H1 (cell line): ENCODE measurements around the gene LPP. TPM values are rescaled to one million over a fixed set of nuclear protein-coding genes. Genes with fewer than 3 reads are reported as not detected.

Source experiments
- CBX8 ChIP-seq: fragments of 300-800, 300-1000 bp; sonication (generic); IDR thresholded peaks from 2 replicates; pipeline ENCODE4 v1.7.1; 2016; ENCODE audit warnings: low read depth, low read length, borderline replicate concordance
- FOSL1 ChIP-seq: IDR thresholded peaks from 2 replicates; pipeline ENCODE4 v1.6.1; 2011; ENCODE audit warnings: mild to moderate bottlenecking, low read depth, low read length, moderate library complexity; ENCODE audit not compliant: insufficient read depth
- JUND ChIP-seq: IDR thresholded peaks from 2 replicates; pipeline ENCODE4 v1.6.1; 2011; ENCODE audit warnings: mild to moderate bottlenecking, improper control_type of control experiment, low read length
- RBBP5 ChIP-seq: IDR thresholded peaks from 2 replicates; pipeline ENCODE4 v1.7.1; 2012; ENCODE audit warnings: low read depth, mild to moderate bottlenecking, inconsistent platforms, low read length, moderate library complexity, borderline replicate concordance
- SAP30 ChIP-seq: fragments of 300-600 bp; sonication (generic); IDR thresholded peaks from 2 replicates; pipeline ENCODE4 v1.7.1; 2012; ENCODE audit warnings: low read length, moderate library complexity, mild to moderate bottlenecking, inconsistent platforms; ENCODE audit not compliant: insufficient read depth, insufficient replicate concordance
- YY1 ChIP-seq: IDR thresholded peaks from 2 replicates; pipeline ENCODE4 v1.6.1; 2011; ENCODE audit warnings: low read depth, mild to moderate bottlenecking, low read length
- polyA plus RNA-seq, 7 experiments: library from polyadenylated mRNA; depleted of rRNA in 3 of 7; stranded (reverse) in 5 of 7; unstranded in 2 of 7; fragments of >200 nt in 5 of 7; fragments of 200-250 nt in 2 of 7; gene quantifications; 1 replicate in 5 of 7; 2 replicates in 1 of 7; 4 replicates in 1 of 7; pipeline versions ENCODE4 v1.2.1 to v1.2.3, GENCODE V29; 2011 to 2013; ENCODE audit warnings: missing spikeins in 2 of 7, mixed read lengths in 2 of 7
- total RNA-seq: library from RNA; stranded (reverse); fragmentation: NEBNext Ultra II Directional; extraction: Animal tissue kit (Norgen Biotek cat#: 25700); gene quantifications from 2 replicates; pipeline ENCODE4 v1.2.1, GENCODE V29; 2021
- TF ChIP-seq, protein P1 (sequence below): fragments of 300-600 bp; sonication (generic); IDR thresholded peaks from 2 replicates; pipeline ENCODE4 v1.7.1; 2012; ENCODE audit warnings: low read length, moderate library complexity, mild to moderate bottlenecking, inconsistent platforms; ENCODE audit not compliant: insufficient replicate concordance
- TF ChIP-seq, protein P2 (sequence below): IDR thresholded peaks from 2 replicates; pipeline ENCODE4 v1.6.1; 2012; ENCODE audit warnings: low read length, inconsistent platforms

Gene LPP
- total and polyA plus RNA-seq, 2 of the 8 experiments (the other 6 are each of a cell fraction or from before 2014, with no cell fraction given), result 10.0 to 53.3 TPM

DNA sequence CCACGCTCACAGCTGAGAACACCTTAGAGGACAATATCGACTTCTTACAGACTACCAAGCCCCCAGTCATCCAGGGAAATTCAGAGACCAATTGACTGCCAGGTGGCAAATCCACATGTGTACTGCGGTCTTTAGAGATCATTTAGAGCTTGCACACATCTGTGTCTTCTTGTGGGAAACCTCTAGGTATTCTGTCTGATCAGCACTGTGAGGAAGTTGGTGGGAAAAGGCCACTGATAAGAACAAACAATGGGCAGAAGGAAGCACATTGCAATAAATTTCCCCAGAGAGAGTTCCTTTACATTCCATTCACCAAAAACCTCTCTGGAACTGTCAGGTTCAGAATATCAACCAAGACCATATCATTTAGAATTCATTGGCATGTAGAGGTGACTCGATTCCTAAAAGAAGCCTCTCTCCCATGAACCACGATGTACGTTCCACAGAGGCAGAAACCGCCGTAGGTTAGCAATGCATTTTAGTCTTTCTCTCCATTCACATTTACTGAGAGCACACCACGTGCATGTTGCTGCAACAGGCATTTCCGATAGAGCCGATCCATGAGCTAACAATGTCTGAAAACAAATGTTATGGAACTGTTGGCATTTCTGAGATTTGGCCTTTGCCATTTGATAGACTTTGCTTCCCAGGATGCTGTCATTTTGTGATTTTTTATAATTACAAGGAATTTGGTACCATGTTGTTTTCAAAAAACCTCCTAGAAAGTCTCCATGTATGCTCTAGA lies 730.5 kb downstream of the LPP start (continued):
- TF ChIP-seq, protein P1, sequence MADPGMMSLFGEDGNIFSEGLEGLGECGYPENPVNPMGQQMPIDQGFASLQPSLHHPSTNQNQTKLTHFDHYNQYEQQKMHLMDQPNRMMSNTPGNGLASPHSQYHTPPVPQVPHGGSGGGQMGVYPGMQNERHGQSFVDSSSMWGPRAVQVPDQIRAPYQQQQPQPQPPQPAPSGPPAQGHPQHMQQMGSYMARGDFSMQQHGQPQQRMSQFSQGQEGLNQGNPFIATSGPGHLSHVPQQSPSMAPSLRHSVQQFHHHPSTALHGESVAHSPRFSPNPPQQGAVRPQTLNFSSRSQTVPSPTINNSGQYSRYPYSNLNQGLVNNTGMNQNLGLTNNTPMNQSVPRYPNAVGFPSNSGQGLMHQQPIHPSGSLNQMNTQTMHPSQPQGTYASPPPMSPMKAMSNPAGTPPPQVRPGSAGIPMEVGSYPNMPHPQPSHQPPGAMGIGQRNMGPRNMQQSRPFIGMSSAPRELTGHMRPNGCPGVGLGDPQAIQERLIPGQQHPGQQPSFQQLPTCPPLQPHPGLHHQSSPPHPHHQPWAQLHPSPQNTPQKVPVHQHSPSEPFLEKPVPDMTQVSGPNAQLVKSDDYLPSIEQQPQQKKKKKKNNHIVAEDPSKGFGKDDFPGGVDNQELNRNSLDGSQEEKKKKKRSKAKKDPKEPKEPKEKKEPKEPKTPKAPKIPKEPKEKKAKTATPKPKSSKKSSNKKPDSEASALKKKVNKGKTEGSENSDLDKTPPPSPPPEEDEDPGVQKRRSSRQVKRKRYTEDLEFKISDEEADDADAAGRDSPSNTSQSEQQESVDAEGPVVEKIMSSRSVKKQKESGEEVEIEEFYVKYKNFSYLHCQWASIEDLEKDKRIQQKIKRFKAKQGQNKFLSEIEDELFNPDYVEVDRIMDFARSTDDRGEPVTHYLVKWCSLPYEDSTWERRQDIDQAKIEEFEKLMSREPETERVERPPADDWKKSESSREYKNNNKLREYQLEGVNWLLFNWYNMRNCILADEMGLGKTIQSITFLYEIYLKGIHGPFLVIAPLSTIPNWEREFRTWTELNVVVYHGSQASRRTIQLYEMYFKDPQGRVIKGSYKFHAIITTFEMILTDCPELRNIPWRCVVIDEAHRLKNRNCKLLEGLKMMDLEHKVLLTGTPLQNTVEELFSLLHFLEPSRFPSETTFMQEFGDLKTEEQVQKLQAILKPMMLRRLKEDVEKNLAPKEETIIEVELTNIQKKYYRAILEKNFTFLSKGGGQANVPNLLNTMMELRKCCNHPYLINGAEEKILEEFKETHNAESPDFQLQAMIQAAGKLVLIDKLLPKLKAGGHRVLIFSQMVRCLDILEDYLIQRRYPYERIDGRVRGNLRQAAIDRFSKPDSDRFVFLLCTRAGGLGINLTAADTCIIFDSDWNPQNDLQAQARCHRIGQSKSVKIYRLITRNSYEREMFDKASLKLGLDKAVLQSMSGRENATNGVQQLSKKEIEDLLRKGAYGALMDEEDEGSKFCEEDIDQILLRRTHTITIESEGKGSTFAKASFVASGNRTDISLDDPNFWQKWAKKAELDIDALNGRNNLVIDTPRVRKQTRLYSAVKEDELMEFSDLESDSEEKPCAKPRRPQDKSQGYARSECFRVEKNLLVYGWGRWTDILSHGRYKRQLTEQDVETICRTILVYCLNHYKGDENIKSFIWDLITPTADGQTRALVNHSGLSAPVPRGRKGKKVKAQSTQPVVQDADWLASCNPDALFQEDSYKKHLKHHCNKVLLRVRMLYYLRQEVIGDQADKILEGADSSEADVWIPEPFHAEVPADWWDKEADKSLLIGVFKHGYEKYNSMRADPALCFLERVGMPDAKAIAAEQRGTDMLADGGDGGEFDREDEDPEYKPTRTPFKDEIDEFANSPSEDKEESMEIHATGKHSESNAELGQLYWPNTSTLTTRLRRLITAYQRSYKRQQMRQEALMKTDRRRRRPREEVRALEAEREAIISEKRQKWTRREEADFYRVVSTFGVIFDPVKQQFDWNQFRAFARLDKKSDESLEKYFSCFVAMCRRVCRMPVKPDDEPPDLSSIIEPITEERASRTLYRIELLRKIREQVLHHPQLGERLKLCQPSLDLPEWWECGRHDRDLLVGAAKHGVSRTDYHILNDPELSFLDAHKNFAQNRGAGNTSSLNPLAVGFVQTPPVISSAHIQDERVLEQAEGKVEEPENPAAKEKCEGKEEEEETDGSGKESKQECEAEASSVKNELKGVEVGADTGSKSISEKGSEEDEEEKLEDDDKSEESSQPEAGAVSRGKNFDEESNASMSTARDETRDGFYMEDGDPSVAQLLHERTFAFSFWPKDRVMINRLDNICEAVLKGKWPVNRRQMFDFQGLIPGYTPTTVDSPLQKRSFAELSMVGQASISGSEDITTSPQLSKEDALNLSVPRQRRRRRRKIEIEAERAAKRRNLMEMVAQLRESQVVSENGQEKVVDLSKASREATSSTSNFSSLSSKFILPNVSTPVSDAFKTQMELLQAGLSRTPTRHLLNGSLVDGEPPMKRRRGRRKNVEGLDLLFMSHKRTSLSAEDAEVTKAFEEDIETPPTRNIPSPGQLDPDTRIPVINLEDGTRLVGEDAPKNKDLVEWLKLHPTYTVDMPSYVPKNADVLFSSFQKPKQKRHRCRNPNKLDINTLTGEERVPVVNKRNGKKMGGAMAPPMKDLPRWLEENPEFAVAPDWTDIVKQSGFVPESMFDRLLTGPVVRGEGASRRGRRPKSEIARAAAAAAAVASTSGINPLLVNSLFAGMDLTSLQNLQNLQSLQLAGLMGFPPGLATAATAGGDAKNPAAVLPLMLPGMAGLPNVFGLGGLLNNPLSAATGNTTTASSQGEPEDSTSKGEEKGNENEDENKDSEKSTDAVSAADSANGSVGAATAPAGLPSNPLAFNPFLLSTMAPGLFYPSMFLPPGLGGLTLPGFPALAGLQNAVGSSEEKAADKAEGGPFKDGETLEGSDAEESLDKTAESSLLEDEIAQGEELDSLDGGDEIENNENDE, result no peak
- TF ChIP-seq FOSL1 (no peak), RBBP5 (no peak), CBX8 (no peak), SAP30 (no peak), YY1 (no peak), JUND (no peak)
- TF ChIP-seq, protein P2, sequence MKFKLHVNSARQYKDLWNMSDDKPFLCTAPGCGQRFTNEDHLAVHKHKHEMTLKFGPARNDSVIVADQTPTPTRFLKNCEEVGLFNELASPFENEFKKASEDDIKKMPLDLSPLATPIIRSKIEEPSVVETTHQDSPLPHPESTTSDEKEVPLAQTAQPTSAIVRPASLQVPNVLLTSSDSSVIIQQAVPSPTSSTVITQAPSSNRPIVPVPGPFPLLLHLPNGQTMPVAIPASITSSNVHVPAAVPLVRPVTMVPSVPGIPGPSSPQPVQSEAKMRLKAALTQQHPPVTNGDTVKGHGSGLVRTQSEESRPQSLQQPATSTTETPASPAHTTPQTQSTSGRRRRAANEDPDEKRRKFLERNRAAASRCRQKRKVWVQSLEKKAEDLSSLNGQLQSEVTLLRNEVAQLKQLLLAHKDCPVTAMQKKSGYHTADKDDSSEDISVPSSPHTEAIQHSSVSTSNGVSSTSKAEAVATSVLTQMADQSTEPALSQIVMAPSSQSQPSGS, result no peak
